ENCODE results near the gene PREX1. TPM values are rescaled to one million over a fixed set of nuclear protein-coding genes. Genes with fewer than 3 reads are reported as not detected.
"Not testable (repeated sequence)": the region's sequence is repeated elsewhere in the genome, so short reads cannot be mapped to it uniquely, and the experiment has no call there.

PREX1 gene, protein sequence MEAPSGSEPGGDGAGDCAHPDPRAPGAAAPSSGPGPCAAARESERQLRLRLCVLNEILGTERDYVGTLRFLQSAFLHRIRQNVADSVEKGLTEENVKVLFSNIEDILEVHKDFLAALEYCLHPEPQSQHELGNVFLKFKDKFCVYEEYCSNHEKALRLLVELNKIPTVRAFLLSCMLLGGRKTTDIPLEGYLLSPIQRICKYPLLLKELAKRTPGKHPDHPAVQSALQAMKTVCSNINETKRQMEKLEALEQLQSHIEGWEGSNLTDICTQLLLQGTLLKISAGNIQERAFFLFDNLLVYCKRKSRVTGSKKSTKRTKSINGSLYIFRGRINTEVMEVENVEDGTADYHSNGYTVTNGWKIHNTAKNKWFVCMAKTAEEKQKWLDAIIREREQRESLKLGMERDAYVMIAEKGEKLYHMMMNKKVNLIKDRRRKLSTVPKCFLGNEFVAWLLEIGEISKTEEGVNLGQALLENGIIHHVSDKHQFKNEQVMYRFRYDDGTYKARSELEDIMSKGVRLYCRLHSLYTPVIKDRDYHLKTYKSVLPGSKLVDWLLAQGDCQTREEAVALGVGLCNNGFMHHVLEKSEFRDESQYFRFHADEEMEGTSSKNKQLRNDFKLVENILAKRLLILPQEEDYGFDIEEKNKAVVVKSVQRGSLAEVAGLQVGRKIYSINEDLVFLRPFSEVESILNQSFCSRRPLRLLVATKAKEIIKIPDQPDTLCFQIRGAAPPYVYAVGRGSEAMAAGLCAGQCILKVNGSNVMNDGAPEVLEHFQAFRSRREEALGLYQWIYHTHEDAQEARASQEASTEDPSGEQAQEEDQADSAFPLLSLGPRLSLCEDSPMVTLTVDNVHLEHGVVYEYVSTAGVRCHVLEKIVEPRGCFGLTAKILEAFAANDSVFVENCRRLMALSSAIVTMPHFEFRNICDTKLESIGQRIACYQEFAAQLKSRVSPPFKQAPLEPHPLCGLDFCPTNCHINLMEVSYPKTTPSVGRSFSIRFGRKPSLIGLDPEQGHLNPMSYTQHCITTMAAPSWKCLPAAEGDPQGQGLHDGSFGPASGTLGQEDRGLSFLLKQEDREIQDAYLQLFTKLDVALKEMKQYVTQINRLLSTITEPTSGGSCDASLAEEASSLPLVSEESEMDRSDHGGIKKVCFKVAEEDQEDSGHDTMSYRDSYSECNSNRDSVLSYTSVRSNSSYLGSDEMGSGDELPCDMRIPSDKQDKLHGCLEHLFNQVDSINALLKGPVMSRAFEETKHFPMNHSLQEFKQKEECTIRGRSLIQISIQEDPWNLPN (N-terminal part only)
- 78.2 TPM for total RNA-seq
- long read RNA-seq, full-length matches to known transcripts, result 6 of 86 reads
- long read RNA-seq, partial matches to known transcripts, result 70 of 86 reads
- long read RNA-seq, other reads (novel, unspliced or antisense), result 10 of 86 reads

DNA sequence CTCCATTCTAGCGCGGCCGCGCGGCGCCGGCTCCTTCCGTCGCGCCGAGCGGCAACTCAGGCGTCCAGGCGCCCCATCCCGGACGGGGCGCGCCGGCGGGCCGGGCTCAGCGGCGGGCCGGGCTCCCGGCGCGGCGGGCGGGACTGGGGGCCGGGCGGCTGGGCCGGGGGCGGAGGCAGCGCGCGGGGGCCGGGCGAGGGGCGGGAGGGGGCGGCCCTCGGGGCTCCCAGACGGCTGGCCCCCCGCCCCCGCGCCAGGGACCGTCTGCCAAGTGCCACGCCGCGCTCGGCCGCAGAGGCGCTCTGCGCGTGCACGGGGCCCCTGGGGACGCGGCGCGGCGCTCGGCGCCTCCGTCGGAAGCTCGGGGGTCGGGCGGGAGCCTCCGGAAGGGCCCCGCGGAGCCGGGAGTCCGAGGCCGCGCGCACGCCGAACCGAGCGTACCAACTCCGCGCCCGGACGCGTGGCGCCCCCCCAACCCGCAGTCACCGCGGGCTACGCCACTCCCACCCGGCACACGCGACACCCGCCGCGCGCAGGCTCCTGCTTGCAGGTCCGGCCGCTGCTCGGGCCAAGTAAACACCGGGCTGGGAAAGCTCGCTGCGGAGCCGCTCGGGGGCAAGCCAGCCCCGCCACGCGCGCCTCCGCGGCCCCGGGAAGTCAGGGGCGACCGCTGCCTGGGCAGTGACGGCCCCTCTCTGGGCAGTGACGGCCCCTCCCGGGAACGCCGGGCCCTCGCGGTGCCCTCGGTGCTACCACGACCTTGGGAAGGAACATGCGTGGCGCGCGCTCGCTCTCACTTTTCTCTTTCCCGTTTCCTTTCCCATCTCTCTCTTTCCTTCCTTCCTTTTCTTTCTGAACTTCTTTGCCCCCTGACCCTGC lies at the start of gene PREX1:
PREX1 (minus strand) TSS at position 145 of the 879 bp plus-strand sequence; CDS start at position 6, 139 bp downstream.
- TF ChIP-seq, protein P1, sequence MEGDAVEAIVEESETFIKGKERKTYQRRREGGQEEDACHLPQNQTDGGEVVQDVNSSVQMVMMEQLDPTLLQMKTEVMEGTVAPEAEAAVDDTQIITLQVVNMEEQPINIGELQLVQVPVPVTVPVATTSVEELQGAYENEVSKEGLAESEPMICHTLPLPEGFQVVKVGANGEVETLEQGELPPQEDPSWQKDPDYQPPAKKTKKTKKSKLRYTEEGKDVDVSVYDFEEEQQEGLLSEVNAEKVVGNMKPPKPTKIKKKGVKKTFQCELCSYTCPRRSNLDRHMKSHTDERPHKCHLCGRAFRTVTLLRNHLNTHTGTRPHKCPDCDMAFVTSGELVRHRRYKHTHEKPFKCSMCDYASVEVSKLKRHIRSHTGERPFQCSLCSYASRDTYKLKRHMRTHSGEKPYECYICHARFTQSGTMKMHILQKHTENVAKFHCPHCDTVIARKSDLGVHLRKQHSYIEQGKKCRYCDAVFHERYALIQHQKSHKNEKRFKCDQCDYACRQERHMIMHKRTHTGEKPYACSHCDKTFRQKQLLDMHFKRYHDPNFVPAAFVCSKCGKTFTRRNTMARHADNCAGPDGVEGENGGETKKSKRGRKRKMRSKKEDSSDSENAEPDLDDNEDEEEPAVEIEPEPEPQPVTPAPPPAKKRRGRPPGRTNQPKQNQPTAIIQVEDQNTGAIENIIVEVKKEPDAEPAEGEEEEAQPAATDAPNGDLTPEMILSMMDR (IDR thresholded peaks at IDR 0.05), result peak; percentile 11
- DNase-seq (peak; percentile 88), ATAC-seq (peak; percentile 75 to 90)
- Histone ChIP-seq H3K27me3 (ENCODE audit: low read depth) (peaks cover 16% of the 10 kb centered on the region), H3K4me3 (peak within 1 kb of the TSS; percentile 75), H3K9me3 (no peaks in the 10 kb centered on the region), H3K36me3 (no peaks in the 10 kb centered on the region), H3K4me1 (peaks cover 59% of the 10 kb centered on the region), H3K27ac (peak within 1 kb of the TSS; percentile 88)
- intact Hi-C loops (cut with DNase I), result no loop called here

DNA sequence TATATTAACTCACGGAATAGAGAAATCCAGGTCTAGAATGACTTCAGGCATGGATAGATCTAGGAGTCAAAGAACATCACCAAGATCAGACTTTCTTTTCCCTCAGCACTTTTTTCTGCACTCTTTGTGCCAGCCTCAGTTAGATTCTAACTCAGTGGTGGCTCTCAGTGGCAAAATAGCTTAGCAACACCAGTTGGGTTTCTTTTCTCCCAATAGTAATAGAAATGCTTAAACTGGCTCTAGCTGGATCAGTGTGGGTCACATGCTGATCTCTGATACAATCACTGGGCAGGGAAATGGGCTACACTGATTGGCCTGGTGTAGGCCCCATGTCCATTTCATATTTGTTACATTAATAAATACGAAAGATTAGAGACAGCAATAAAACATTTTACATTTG lies 49.5 kb upstream of the PREX1 start:
- Histone ChIP-seq H3K27ac (no peak overlapping the region), H3K4me3 (no peak overlapping the region), H3K4me1 (peaks cover 13% of the 10 kb centered on the region), H3K36me3 (no peaks in the 10 kb centered on the region), H3K9me3 (no peaks in the 10 kb centered on the region), H3K27me3 (ENCODE audit: low read depth) (no peaks in the 10 kb centered on the region)
- TF ChIP-seq, protein P1 (IDR thresholded peaks at IDR 0.05), result no peak
- DNase-seq (no peak), ATAC-seq (peak in 1 of 2 donors; percentile 45)
- intact Hi-C loops (cut with DNase I), result no loop called here

DNA sequence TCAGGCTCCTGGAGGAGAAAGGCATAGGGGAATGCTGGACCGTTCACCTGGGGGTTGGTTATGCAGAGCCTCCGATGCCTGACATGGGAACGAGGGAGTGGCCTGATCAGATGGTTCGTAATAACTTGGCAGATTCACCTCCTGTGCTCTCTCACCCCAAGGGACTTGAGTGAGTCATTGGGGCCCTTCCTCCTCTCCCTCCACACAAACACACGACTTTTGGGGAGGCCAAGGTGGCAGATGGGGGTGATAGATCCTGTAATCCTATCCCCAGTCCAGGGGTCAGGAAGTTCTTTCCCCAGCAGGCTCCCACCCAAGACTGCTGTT lies 48.1 kb upstream of the PREX1 start:
- Histone ChIP-seq H3K9me3 (no peaks in the 10 kb centered on the region), H3K27ac (no peak overlapping the region), H3K27me3 (ENCODE audit: low read depth) (no peaks in the 10 kb centered on the region), H3K4me1 (peaks cover 17% of the 10 kb centered on the region), H3K36me3 (no peaks in the 10 kb centered on the region), H3K4me3 (no peak overlapping the region)
- intact Hi-C loops (cut with DNase I), result no loop called here
- DNase-seq, result no peak
- TF ChIP-seq, protein P1 (IDR thresholded peaks at IDR 0.05), result no peak
- no peak for ATAC-seq

DNA sequence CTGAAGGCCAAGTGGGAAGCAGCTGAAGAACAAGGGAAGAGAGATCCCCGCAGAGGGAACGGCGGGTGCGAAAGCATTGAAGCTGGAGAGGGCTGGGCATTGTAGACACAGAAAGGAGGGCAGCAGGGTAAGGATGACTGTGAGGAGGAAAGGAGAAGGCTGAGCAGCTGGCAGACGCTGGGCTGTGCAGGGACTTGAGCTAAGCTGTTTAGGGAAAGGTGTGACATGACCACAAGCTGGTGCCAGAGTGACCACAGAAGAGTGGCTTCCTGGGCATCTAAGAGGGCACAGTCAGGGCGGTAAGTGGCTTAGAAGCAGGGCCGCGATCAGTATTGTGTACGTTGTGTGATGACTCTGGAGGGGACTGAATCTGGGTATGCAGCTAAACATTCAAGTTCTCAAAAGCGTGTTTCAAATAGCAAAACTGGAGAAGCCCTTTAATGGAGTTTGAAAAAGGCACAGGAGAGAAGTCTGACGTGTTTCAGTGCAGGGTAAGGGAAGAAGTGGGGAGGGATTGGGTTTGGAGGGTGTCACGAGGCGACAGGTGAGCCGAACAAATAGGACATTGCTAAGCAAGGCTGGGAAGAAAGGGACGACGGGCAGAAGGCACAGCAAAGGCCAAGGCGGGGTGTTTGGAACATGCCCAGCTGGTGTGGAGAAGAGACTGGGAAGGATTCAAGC lies 47.6 kb upstream of the PREX1 start:
- ATAC-seq (no peak), DNase-seq (no peak)
- H3K4me1 ChIP-seq, result peaks cover 17% of the 10 kb centered on the region
- H3K9me3 ChIP-seq, result no peaks in the 10 kb centered on the region
- no peak overlapping the region for H3K27ac ChIP-seq
- no peaks in the 10 kb centered on the region for H3K36me3 ChIP-seq
- TF ChIP-seq, protein P1 (IDR thresholded peaks at IDR 0.05), result no peak
- H3K4me3 ChIP-seq, result no peak overlapping the region
- intact Hi-C loops (cut with DNase I), result no loop called here
- H3K27me3 ChIP-seq (ENCODE audit: low read depth), result no peaks in the 10 kb centered on the region

DNA sequence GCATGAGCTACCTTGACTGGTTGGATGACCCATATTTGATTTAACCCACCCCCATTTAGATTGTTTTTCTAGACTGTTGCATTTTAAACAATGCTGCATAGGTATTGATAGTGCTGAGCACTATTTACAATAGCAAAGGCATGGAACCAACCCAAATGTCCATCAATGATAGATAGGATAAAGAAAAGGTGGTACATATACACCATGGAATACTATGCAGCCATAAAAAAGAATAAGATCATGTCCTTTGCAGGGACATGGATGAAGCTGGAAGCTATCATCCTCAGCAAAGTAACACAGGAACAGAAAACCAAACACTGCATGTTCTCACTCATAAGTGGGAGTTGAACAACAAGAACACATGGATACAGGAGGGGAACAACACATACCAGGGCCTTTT lies 41.6 kb upstream of the PREX1 start:
- ATAC-seq; H3K9me3 ChIP-seq; H3K36me3 ChIP-seq; DNase-seq; H3K27ac ChIP-seq; intact Hi-C loops (cut with DNase I); H3K4me3 ChIP-seq: not testable (repeated sequence)
- peaks cover 12% of the 10 kb centered on the region for H3K4me1 ChIP-seq
- H3K27me3 ChIP-seq (ENCODE audit: low read depth), result peaks cover 14% of the 10 kb centered on the region

All from lower lobe of right lung (tissue), 2 donors.